Thymus (tissue), 11 donors: ENCODE results near the gene USP5. TPM values are rescaled to one million over a fixed set of nuclear protein-coding genes. Genes with fewer than 3 reads are reported as not detected.

Experiments used
- DNase-seq, 9 donors: peaks; one replicate each; pipeline ENCODE4 v3.0.0-alpha.2; 2013; ENCODE audit warnings: low spot score in 9 of 9, low read depth in 6 of 9, missing footprints in 1 of 9
- H3K27ac ChIP-seq, 2 donors: one replicate each; pipeline ENCODE4 v1.5.1; 2013; ENCODE audit warnings: control low read depth in 1 of 2, low read depth in 1 of 2, low read length in 1 of 2, mild to moderate bottlenecking in 1 of 2, moderate library complexity in 1 of 2
- H3K27me3 ChIP-seq, 2 donors: one replicate each; pipeline ENCODE4 v1.5.1; 2013; ENCODE audit warnings: low read length in 1 of 2; ENCODE audit not compliant: control insufficient read depth in 2 of 2, insufficient read depth in 1 of 2
- H3K36me3 ChIP-seq, 2 donors: one replicate each; pipeline ENCODE4 v1.5.1; 2013; ENCODE audit warnings: low read length in 1 of 2, mild to moderate bottlenecking in 1 of 2, moderate library complexity in 1 of 2; ENCODE audit not compliant: control insufficient read depth in 2 of 2, insufficient read depth in 2 of 2
- H3K4me1 ChIP-seq, 2 donors: one replicate each; pipeline ENCODE4 v1.5.1; 2013; ENCODE audit warnings: low read length in 2 of 2; ENCODE audit not compliant: control insufficient read depth in 2 of 2, insufficient read depth in 2 of 2
- H3K4me3 ChIP-seq, 2 donors: one replicate each; pipeline ENCODE4 v1.5.1; 2013; ENCODE audit warnings: low read length in 2 of 2, control low read depth in 1 of 2, mild to moderate bottlenecking in 1 of 2
- H3K9me3 ChIP-seq, 2 donors: one replicate each; pipeline ENCODE4 v1.5.1; 2013; ENCODE audit warnings: low read length in 1 of 2, mild to moderate bottlenecking in 1 of 2; ENCODE audit not compliant: control insufficient read depth in 2 of 2, insufficient read depth in 1 of 2
- WGBS: extraction: QIAGEN DNeasy Blood & Tissue Kit; methylation state at CpG from one replicate; pipeline ENCODE4 v1.1.7; 2013; 5-methylcytosine and 5-hydroxymethylcytosine counted together
- polyA plus RNA-seq: library from polyadenylated mRNA; stranded (reverse); fragments of 200-250 nt; gene quantifications from one replicate; pipeline ENCODE4 v1.2.3, GENCODE V29; 2013
- total RNA-seq: library from RNA; stranded (reverse); fragments of 120-200 nt; gene quantifications from one replicate; pipeline ENCODE4 v1.2.4, GENCODE V29; 2013
- donor health status: healthy.

USP5 gene
- total and polyA plus RNA-seq, 2 donors: 32.2 to 61.1 TPM

- 96% methylated on average over 10 of the region's 10 CpGs for WGBS
- no peak for DNase-seq
- peaks cover 61 to 73% of the 10 kb centered on the region in 2 donors for H3K36me3 ChIP-seq
Observed at GRCh38 chr12:6818222-6818621, 33.7 kb upstream of the USP5 start.

GRCh38 chr12:6818645-6819044 is 33.3 kb upstream of the USP5 start:
- Histone ChIP-seq H3K4me3 (no peak overlapping the region), H3K27me3 (peaks cover 0 to 24% of the 10 kb centered on the region in 2 donors), H3K4me1 (peaks cover 6 to 43% of the 10 kb centered on the region in 2 donors), H3K27ac (no peak overlapping the region), H3K9me3 (peaks cover 0 to 3% of the 10 kb centered on the region in 2 donors), H3K36me3 (peaks cover 61 to 70% of the 10 kb centered on the region in 2 donors)
- no peak for DNase-seq
- WGBS: 97% methylated on average over 5 of the region's 5 CpGs

More at GRCh38 chr12:6818222-6818621, 33.7 kb upstream of the USP5 start:
- Histone ChIP-seq H3K4me3 (no peak overlapping the region), H3K27me3 (peaks cover 0 to 20% of the 10 kb centered on the region in 2 donors), H3K4me1 (peaks cover 6 to 43% of the 10 kb centered on the region in 2 donors), H3K9me3 (peaks cover 0 to 3% of the 10 kb centered on the region in 2 donors), H3K27ac (no peak overlapping the region)

DNA sequence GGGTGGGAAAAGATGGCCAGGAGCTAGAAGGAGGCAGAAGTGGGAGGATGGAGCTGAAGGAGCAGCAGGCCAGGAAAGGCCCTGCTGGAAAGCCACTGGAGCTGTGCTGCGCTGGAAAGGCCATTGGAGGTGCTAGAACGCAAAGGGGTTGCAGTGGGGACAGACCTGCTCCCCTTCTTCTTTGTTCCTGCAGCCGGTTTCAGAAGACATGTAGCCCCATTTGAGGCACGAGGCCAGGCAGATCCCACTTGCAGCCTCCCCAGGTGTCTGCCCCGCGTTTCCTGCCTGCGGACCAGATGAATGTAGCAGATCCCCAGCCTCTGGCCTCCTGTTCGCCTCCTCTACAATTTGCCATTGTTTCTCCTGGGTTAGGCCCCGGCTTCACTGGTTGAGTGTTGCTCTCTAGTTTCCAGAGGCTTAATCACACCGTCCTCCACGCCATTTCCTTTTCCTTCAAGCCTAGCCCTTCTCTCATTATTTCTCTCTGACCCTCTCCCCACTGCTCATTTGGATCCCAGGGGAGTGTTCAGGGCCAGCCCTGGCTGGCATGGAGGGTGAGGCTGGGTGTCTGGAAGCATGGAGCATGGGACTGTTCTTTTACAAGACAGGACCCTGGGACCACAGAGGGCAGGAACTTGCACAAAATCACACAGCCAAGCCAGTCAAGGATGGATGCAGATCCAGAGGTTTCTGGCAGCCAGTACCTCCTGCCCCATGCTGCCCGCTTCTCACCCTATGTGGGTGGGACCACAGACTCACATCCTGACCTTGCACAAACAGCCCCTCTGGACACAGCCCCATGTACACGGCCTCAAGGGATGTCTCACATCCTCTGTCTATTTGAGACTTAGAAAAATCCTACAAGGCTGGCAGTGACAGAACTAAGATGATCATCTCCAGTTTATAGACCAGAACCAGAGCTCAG is 32.6 kb upstream of the USP5 start:
- Histone ChIP-seq H3K27ac (no peak overlapping the region), H3K4me1 (peaks cover 6 to 43% of the 10 kb centered on the region in 2 donors), H3K4me3 (no peak overlapping the region), H3K27me3 (peaks cover 0 to 31% of the 10 kb centered on the region in 2 donors), H3K9me3 (peaks cover 0 to 3% of the 10 kb centered on the region in 2 donors), H3K36me3 (peaks cover 55 to 63% of the 10 kb centered on the region in 2 donors)
- DNase-seq: no peak
- WGBS: 96% methylated on average over 13 of the region's 13 CpGs

DNA sequence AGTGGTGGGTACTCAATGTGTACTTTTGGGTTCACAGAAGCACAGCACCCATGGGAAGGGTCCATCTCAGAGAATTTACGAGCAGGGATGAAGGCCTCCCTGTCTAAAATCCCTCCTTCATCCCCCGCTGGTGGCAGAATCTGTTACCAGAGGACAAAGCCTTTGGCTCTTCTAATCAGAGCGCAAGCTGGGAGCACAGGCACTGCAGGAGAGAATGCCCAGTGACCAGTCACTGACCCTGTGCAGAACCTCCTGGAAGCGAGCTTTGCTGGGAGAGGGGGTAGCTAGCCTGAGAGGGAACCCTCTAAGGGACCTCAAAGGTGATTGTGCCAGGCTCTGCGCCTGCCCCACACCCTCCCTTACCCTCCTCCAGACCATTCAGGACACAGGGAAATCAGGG is 31.8 kb upstream of the USP5 start:
- Histone ChIP-seq H3K27ac (no peak overlapping the region), H3K9me3 (peaks cover 0 to 3% of the 10 kb centered on the region in 2 donors), H3K36me3 (peaks cover 47 to 55% of the 10 kb centered on the region in 2 donors), H3K4me3 (no peak overlapping the region), H3K27me3 (peaks cover 0 to 38% of the 10 kb centered on the region in 2 donors), H3K4me1 (peaks cover 6 to 45% of the 10 kb centered on the region in 2 donors)
- no peak for DNase-seq
- WGBS: 98% methylated on average over 5 of the region's 5 CpGs

DNA sequence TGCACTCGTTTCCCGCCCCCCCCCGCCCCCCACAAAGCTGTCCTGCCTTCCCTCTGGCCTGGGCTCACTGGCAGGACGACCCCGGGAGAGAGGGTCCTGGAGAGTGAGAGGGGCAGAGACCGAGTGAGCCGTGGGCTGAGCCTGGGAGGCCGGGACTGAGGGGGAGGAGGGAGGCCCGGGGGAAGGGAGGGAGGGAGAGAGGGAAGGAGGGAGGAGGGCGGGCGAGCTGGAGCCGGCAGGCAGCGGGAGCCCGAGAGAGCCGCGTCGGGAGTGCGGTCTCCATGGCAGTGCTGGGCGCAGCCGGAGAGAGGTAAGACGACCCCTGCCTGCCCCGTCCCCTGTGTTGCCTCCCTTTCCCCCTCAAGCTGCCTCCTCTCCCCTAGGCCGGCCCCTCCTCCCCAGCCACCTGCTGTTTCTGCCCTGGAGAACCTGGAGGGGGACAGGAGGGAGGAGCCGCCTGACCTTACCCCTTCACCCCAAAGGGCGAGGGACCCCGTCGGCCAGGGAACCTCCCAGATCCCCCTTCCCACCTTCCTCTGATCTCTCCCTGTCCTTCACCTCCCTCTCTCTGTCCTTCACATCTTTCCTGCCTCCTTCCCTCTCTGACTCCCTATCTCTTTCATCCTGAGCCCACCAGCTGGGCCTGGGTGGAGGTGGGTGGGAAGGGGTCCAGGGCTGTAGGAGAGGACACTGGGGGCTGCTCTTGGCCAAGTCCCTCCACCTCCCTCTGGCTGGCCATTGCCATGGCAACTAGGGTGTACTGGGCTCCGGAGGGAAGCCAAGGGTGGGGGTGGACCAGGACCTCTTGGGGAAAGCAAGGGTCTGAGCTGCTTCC is 30.1 kb upstream of the USP5 start, which contains the start of gene GPR162:
TSS of gene GPR162 (plus strand) at position 231 of the 835 bp plus-strand sequence. CDS start 2,078 bp downstream, outside the sequence.
- Histone ChIP-seq H3K36me3 (peaks cover 31 to 38% of the 10 kb centered on the region in 2 donors), H3K4me1 (peaks cover 6 to 51% of the 10 kb centered on the region in 2 donors), H3K27ac (peak within 1 kb of the TSS; percentile 11 to 59), H3K27me3 (peaks cover 2 to 54% of the 10 kb centered on the region in 2 donors), H3K4me3 (peak within 1 kb of the TSS; percentile 8 to 37), H3K9me3 (peaks cover 0 to 10% of the 10 kb centered on the region in 2 donors)
- DNase-seq: peak in 2 of 9 donors; percentile 22 to 37
- 4% methylated on average over 28 of the region's 28 CpGs for WGBS

DNA sequence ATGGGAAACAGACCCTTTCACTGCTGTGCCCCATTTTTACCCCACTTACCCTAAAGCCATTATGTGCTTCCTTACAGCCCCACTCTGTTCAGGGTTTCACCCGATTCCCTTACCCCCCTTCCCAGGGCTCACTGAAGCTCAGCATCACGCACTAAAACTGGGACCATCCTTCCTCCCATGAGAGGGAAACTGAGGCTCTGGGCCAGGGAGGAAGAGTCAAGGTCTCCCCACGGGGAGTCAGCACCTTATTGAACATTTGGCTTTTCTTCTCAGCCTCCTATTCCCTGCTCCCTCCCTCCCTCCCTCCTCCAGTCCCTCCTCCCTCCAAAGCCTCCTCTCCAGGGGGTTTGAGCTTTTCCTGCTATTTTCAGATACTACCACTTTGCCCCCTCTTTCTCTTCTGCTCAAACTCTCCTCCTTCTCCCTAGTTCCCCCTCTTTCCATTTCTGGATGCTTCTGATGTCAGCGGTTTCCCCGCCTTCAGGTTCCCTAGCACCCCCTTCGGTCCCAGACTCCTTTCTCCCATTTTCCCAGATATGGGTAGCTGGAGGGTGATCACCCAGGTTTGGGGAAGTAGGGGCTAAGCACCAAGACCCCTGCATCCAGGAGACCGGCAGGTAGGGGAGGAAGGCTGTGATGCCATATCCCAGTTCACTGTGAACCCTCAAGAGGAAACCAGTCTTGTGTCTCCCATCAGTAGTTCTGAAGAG is 29.4 kb upstream of the USP5 start:
- Histone ChIP-seq H3K4me3 (no peak overlapping the region), H3K9me3 (peaks cover 0 to 15% of the 10 kb centered on the region in 2 donors), H3K4me1 (peaks cover 6 to 57% of the 10 kb centered on the region in 2 donors), H3K36me3 (peaks cover 23 to 31% of the 10 kb centered on the region in 2 donors), H3K27me3 (peaks cover 9 to 62% of the 10 kb centered on the region in 2 donors), H3K27ac (no peak overlapping the region)
- WGBS: 89% methylated on average over 7 of the region's 7 CpGs
- no peak for DNase-seq

GRCh38 chr12:6823182-6824084 is 28.5 kb upstream of the USP5 start:
- peaks cover 6 to 57% of the 10 kb centered on the region in 2 donors for H3K4me1 ChIP-seq
- no peak overlapping the region for H3K4me3 ChIP-seq
- 93% methylated on average over 12 of the region's 12 CpGs for WGBS
- DNase-seq: no peak
- H3K27me3 ChIP-seq: peaks cover 15 to 71% of the 10 kb centered on the region in 2 donors
- no peak overlapping the region for H3K27ac ChIP-seq
- peaks cover 14 to 22% of the 10 kb centered on the region in 2 donors for H3K36me3 ChIP-seq
- peaks cover 0 to 15% of the 10 kb centered on the region in 2 donors for H3K9me3 ChIP-seq
